NCI-H345 (cell line): Measurements from ENCODE around the gene CALCR.

ENCODE experiments used
- DNase-seq: peaks from one replicate; lab custom pipeline; 2025; lab: John Stamatoyannopoulos, UW

The CALCR gene

DNA sequence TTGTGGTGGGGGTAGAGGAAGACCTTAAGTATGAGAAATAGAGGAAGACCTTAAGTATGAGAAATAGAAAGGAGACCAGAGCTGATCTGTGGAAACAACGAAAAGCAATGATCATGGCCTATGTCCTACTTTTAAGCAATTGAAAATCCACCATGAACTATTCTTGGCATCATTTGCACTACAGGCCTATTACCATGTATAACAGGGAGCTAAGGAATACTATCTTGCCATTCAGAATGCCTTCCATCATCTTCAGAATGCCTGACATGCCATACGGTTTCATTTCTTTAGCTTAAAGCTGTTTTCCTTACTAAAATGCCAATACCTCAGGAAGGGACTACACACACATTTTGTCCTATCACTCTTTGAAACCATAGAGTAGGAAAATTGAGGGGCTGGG lies 127.0 kb downstream of the CALCR start:
- DNase-seq = no peak

DNA sequence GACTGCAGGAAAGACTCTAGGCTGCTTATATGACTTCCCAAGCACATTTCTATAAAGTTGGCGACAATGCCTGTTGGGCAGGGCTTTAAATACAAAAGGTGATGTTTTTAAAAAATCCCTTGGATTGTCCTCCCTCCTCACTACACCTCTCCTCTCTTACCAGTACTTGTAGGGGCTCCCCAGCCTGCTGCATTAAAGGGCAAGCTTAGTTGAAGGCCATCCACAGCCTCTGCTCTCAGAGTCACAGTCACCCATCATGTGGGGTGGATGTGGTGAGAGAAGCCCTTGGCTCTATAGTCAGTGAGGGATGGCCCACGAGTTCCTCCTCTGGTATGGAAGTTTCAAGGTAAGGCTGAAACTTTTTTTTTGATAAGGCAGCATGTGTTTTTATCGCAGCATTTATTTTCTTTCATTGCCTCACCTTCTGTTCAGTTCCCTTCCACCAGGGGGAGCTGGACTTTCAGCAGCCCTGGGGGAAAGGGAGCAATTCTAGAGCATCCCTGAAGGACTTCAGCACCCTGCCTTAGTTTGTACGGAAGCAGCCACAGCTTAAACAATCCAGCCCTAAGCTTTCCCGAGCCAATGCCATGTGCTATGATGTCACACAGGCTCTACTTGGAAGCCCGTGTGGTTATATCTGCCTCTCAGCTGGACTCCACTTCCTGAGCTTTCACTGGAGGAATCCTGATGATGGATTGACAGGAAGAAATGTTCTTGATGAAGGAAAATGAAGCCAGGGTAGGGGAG lies 131.9 kb downstream of the CALCR start:
- peak; percentile 7 for DNase-seq

DNA sequence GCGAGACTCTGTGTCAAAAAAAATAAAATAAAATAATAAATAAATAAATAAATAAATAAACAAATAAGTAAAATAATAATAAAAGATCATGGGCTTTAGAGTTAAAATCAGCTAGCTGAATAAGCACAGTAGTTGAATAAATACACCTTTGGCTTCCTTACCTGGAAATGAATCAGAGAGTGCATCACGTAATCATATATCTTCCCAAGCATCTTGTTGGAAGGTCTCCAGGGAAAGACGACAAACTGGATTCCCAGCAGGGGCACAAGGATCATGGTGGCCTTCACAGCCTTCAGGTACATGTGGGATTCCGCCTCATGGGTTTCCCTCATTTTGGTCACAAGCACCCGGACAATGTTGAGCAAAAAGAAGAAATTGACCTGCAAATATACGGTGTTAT lies 138.7 kb downstream of the CALCR start:
- DNase-seq = no peak

DNA sequence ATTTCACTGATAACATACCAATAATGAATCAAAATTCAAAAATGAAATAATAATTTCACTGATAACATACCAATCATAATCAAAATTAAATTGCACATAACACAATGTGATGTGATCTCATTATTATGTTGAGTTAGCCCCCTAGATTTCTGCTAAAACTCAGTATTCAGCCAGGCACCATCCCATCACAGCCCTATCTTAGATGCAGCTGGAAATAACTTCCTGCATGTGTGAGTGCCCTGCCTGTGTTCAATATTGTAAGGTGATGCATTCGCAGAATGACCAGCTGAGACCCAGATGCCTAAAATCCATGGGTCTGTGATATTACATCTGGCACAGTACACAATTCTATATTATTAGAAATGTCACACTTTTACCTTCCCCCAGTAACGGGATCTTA lies 142.4 kb downstream of the CALCR start:
- no peak for DNase-seq

DNA sequence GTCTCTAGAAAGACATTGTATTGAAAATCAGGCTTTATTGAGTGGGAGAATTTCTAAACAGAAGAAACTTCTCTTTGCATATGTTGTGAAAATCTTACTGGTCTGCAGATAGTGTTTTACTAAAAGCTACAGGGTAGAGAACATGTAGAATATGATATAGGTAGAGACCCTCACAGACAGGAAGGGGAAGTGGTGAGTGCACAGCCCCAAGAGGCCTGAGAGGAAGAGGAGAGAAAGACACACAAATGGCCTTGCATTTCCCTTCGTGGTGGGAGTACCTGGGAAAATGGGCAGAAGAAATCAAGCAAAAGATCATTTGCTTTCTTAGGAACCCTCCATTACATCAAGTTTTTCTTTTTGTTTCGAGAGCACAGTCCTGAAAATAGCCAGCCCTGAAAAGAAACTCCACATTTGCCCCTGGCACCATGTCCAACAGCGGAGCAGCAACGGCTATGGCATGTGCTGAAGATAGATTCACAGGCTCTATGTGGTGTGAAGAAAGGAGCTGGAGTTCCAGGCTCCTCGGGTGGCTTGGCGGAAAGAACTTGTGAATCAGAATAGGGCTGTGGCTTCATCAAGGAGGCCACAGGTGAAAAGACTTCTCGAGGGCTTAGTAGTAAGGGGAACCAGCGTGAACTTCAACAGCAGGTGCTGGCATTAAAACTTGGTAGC lies 143.5 kb downstream of the CALCR start:
- DNase-seq = no peak

DNA sequence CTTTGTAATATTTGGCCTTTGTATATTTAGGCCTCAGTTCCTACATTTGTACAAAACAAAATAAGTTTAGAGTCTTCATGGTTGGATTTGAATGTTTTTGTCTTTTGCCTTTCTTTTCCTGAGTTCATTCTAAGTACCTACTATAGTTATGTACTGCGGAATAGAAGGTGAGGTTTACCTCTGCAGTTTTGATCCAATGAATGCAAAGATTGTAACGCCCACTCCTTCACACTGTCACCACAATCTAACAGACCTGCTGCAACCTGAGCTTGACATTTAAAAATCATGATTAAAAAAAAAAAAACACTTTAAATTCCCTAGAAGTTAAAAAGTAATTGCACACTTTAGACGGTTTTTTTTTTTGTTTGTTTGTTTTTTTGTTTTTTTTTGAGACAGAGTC lies 145.0 kb downstream of the CALCR start:
- DNase-seq = no peak

DNA sequence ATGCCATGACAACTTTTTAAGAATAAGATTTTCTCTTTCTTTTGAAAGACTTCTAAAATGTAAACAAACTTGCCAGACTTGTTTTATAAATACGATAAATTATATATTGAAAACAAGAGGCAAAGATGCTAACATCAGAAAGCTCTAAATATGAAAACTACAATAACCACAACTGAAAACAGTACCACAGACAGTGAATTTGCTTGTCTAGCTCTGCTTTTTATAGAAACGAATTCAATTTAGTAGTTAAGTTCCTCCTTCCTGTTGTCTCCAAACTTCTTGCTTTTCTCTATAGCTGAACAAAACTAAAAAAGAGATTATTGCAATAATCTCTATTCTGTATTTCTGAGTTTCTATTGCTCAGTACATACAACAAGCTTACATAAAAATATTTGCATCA lies 147.4 kb downstream of the CALCR start:
- DNase-seq = no peak

DNA sequence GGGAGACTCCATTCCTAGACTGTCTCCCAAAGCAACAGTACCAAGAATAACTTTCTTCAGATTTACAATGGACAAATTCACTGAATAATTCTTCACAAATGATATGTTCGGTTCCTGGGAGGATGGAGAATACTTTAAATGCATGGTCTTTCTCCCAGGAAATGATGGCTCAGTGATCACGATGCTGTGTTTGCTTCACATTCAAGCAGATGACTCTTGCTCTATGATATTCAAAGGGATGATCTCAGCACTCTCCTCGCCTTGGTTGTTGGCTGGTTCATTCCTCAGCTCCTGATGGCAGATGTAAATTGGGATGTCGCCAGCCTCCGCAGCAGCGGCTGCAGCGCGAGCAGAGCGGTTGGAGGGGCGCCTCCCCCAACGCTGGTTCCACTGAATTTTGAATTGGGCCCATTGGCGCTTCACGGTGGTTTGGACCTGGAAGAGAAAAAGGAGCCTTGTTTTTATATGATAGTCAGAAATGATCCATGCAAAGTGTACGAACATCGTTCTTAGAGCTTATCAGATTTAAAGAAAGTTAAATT lies 148.3 kb downstream of the CALCR start:
- DNase-seq = no peak

DNA sequence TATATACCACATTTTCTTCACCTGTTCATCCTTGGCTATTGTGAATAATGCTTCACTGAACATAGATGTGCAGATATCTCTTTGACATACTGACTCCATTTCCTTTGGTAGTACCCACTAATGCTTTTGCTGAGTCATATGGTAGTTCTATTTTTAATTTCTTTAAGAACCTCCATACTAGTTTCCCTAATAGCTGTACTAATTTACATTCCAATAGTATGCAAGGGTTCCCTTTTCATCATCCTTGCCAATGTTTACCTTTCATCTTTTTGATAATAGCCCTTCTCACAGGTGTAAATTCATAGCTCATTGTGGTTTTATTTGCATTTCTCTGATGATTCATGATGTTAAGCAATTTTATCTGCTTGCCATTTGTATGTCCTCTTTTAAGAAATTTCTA lies 159.9 kb downstream of the CALCR start:
- DNase-seq = no peak

DNA sequence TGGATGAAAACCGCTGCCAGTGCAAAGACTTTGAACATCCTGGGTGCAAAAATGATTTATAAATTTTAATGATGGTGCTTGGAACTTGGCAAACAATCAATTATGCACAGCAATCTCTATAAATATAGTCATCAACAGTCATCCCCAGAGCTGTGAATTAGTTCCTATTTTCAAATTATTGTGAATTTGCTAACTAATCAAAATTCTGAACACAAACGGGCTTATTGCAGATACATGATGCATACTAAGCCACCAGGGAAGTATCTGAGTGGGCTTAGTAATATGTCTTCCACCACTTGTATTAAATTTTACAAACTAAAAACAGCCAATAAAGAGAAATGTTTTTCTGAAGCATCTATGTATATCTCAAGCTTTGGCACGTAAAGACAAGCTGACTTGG lies 165.2 kb downstream of the CALCR start:
- DNase-seq = no peak

DNA sequence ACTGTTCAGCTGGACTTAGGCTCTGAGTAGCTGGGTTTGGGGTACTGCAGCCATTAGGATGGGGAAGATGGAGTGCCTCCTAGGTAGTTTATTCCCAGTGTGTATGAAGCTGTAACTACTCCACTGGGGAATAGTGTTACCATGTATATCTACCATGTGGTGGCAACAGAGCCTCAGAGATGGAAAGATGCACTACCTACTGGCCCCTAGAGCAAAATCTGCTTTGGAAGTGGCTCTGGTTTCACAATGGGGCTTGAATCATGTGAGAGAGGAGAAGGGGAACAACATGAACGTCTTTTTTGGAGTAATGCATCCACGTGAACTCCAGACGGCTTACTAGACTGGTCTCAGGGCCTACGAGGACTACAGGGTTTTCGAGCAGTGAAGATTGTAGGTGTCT lies 167.3 kb downstream of the CALCR start:
- DNase-seq = no peak

DNA sequence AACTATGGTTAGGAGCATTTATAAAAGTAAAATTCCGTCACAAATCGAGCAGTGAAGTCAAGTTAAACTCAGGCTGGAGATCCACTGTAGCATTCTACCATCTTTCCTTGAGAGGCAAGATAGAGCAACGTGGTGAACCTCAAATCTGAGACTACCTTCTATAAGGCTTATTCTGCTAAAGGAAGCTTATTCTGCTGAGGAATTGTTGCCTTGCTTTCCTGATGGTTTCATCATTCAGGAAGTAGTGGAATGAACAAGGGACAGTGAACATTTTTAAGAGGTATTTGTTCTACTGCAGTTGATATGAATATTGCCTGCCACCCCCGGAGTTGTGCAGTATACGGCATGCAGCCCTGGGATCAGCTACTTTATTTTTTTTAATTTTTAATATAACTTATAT lies 171.6 kb downstream of the CALCR start:
- DNase-seq = no peak

DNA sequence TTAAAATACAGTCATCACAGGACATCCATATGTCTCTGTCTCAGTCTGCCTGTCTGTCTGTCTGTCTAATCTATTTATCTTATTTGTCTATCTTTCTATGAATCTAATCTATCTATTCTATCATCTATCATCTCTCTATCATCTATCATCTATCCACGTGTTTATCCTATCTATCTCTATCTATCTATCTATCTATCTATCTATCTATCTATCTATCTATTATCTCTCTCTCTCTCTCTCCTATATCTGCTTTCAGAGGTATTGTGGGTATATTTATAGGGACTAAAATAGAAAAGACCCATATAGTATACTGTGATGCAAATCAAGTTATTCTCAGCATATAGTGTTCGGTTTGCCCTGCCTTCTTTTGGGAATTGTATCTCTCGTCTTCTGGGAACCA lies 174.9 kb downstream of the CALCR start:
- no peak for DNase-seq

DNA sequence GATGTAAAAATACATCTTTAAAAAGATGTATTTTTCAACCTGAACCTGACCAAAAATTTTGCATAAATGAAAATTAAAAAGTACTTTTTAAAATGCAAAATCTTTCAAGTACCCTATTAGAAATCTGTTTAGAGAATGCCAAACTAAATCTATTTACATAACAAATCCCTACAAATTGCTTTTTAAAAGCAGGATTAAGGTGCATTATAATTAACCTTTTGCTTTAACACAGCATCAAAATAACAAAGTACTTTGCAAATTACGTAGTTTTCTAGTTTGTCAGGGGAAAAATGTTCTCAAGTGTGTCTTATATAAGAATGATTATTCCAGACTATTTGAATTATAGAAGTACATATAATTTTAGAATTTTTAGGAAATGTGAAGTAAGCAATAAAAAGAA lies 181.5 kb downstream of the CALCR start:
- no peak for DNase-seq

DNA sequence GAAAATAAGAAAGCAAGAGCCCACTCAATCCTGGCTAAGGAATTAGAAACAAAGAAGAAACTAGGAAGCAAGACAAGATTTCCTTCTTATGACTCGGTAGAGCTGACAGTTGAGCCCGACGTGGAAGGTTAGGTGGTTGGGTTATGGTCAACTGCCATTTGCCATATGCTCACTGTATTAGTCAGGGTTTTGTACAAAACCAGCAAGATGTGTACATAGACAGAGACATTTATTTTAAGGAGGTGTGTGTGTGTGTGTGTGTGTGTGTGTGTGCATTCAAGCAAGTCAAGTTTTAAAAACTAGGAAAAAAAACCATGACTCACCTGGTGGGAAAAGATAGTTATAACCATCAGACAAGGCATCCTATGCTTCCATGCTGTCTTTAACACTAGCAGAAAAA lies 183.9 kb downstream of the CALCR start:
- DNase-seq = no peak

DNA sequence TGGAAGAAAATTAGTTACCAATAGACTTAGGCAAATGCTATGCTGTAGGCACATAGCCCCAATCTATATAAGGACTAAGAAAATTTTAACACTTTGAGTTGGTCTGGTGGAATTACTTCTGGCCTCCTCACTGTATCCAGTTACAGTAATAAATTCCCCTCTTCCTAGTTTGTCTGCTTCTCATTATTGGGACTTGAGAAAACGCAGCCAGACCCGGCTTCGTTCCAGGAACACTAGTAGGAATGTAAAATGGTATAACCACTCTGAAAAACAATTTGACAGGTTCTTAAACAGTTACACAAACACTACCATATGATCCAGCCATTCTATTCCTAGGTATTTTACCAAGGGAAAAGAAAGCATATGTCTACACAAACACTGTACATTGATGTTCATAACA lies 192.2 kb downstream of the CALCR start:
- DNase-seq = no peak

DNA sequence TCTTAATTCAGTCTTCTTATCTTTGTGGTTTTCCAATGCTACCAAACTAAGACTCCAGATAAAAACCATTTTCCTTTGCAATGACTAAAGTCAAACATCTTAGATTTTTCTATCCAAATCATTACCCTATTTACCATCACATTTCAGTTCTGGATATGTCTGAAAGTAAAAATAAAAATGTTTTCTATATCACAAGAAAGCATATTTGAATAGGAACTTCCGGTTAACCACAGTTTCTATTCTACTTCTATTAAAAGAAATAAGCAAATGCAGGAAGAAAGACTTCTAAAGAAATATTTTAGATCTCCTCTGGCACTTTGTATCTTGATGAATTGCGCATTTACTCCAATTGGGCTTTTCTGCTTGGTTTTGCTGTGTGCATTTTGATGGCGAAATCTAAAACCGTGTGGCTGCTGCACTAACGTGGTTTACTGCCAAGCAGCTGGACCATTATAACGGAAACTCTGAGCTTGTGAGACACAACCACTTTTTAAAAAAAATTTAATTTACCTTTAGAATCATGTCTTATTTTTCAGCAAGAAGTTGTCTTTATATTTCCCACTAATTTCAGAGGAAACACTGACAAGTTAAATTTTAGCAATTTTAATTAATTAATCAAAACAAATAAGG lies 196.3 kb downstream of the CALCR start:
- DNase-seq = no peak

DNA sequence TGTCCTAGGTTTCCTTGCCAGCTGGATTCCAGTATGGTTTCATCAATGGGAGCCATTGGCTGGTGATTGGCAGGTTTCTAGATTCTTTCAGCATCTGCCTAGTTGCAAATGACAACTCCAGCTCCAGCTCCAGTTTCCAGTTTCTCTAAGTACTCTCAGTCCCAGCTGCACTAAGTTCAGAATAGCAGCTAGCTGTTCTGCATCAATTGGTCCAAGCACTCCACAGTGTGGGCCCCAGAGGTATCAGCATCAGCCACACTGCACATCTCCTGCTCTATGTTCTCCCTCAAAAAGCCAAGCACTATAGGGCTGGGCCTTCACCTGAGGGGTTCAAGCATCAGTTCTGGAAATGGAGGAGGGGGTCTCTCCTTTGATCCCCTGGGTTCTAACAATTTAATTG lies 198.9 kb downstream of the CALCR start:
- DNase-seq = no peak
